HL-60/S4 treated with phorbol 12-myristate 13-acetate at 8.2 ng/mL for 4 days and 3 days (cell line): ENCODE results near the gene ZNF212.
"Not testable (repeated sequence)": the region's sequence is repeated elsewhere in the genome, so short reads cannot be mapped to it uniquely, and the experiment has no call there.

Source experiments
- in situ Hi-C: fragments of 300-500 bp; cut with MboI; formaldehyde crosslinking; loops from 2 replicates; pipeline ENCODE4 v1.15.0; 2022; ENCODE audit warnings: low sequenced_read_pairs

The ZNF212 gene

DNA sequence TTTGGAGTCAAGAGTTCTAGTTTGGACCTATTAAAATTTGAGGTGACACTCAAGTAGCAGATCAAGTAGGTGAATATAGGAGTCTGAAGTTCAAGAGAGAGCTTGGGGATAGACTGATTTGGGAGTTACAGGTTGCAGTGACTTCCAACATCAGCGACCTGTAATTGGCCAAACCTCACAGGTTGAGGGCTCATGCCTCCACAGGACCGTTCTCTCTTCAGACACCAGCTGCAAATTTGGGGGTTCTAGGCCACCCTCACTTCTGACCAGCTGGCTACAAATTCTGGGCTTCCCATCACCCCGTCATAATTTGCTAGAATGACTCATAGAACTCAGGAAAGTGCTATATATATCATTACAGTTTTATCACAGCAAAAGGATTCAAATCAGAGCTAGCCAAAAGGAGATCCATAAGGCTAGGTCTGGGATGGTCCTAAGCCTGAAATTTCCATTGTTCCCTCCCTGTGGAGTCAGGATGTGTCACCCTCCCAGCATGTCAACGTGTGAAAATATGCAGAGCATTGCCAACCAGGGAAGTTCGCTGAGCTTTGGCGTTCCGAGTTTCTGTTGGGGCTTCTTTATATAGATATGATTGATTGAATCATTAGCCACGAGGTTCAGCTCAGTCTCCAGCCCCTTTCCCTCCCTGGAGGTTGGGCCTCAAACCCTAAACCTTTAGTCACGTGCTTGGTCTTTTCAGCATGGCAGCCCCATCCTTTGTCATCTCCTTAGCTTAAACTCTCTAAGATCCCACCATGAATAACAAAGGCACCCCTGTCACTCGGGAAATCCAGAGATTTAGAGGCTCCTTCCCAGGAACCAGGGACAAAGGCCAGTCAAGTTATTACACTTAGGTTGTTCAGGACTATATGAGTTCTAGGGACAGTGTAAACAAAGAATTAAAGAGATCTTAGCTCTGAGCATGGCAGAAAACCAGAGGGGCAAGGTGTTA, 20.7 kb upstream of the ZNF212 start:
- in situ Hi-C loops, result no loop called here

DNA sequence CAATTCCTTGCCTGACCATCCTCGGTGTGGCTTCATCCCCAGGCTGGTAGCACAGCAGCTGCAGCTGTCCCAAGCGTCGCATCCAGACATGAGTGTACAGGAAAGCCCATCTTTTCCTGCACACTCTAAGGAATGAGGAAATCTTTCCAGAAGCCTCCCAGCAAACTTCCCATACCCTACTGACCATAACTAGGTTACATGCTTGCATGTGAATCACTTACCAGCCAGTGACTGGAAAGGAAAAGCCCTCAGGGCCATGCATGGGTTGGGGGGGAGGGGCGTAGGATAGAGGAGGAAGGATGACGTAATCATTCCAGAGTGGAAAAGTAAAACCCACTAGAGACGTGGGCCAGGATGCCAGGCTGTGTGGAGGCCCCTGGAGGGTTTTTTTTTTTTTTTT, 18.9 kb upstream of the ZNF212 start:
- in situ Hi-C loops, result no loop called here

GRCh38 chr7:149223176-149223575, 16.3 kb upstream of the ZNF212 start:
- in situ Hi-C loops, result no loop called here

GRCh38 chr7:149223761-149224160, 15.7 kb upstream of the ZNF212 start:
- in situ Hi-C loops, result no loop called here

DNA sequence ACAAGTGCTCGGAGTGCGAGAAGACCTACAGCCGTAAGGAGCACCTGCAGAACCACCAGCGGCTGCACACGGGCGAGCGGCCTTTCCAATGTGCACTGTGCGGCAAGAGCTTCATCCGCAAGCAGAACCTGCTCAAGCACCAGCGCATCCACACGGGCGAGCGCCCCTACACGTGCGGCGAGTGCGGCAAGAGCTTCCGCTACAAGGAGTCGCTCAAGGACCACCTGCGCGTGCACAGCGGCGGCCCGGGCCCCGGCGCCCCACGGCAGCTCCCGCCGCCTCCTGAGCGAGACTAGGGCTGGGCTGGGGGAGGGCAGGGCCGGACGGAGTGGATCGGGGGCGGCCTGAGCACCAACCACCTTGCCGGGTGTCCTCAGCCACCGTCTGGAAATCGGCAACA, 15.1 kb upstream of the ZNF212 start:
- in situ Hi-C loops, result no loop called here

- in situ Hi-C loops, result no loop called here
Observed at GRCh38 chr7:149225106-149225505, 14.3 kb upstream of the ZNF212 start.

DNA sequence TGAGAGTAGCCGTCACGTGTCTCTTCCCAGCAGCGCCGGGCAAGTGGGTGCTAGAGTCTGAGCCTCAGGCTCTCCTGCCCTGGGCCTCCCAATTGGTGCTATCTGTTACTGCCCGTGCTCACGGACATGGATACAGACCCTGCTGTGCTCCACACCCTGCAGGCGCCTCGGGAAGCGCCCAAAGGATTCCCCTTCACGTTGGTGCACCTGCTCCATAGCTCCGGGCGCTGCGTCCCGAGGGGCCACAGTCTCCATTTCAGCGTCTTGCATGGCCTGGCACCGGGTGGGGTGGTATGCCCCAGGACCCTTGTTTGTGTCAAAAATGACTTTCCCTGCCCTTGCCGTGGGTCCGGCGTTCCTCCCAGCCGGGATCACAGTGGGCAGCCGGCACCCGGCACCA, 13.8 kb upstream of the ZNF212 start:
- in situ Hi-C loops, result no loop called here

- in situ Hi-C loops, result not testable (repeated sequence)
Observed at GRCh38 chr7:149226366-149226765, 13.1 kb upstream of the ZNF212 start.

DNA sequence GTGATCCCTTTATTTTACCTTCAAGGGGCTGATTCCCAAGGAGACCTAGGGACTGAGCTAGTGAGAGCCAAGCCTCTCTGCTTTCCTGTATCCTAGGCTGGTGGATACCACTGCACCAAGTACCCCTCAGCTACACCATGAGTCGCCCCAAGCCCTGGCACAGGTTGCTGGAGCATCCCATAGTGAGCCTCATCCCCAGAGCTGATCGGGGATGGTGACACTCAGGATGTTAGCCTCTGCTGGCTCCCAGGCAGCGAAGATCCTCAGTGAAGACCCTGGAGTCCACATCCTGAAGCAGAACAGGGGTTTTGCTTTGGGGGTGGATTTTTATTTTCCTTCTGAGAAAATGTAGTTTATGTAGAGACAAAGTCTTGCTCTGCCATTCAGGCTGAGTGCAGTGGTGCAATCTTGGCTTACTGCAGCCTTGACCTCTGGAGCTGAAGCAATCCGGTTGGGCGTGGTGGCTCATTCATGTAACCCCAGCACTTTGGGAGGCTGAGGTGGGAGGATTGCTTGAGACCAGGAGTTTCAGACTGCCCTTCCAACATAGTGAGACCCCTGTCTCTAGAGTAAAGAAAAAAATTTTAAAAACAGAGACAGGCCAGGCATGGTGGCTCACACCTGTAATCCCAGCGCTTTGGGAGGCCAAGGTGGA, 12.5 kb upstream of the ZNF212 start:
- in situ Hi-C loops, result no loop called here

- in situ Hi-C loops, result no loop called here
Observed at GRCh38 chr7:149228831-149229471, 10.5 kb upstream of the ZNF212 start.

- in situ Hi-C loops, result no loop called here
Observed at GRCh38 chr7:149229526-149229925, 9.9 kb upstream of the ZNF212 start.

DNA sequence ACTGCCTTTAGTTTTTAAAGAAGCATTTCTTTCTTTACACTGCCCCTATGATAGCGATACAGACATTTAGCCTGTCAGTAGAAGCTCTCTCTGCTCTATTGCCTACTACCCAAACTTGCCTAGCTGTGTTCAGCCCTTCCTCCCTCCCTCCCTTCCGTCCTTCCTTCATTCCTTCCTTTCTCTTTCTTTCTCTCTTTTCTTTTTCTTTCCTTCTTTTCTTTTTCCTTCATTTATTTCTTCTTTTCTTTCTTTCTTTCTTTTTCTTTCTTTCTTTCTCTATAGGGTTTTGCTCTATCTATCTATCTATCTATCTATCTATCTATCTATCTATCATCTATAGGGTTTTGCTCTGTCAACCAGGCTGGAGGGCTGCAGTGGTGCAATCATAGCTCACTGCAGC, 7.1 kb upstream of the ZNF212 start:
- in situ Hi-C loops, result no loop called here

GRCh38 chr7:149233655-149234204, 5.7 kb upstream of the ZNF212 start:
- in situ Hi-C loops, result not testable (repeated sequence)

DNA sequence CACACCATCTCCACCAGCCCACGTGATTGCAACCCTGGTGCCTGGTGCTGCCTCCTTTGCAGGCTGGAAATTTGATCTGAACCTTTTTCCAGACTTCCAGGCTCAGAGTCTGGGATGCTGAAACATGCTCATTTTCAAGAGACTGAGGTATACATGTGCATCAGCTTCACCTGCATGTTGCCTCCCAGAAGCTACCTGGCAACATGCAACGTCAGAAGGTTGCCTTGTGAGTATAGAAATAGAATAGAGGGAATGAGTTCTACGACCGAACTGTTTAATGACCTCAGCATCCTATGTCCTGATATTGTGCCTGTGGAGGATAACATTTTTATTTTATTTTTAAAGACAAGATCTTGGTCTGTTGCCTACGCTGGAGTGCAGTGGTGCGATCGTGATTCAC, 1.9 kb upstream of the ZNF212 start:
- in situ Hi-C loops, result no loop called here

DNA sequence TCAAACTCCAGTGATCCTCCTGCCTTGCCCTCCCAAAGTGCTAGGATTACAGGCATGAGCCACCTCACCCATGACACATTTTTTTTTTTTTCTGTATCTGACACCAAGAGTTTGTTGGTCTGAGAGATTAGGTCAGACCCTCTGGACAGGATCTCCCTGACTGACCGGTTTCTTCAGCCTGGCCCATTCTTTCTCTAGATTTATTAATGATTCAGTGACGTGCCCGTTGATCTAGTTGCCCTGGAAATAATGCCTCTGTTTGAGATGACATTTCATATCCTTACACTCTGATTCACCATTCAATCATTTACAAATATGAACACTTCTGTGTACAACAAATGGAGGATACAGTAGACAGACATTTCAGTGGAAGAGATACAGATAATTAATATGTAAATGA, 1.4 kb upstream of the ZNF212 start:
- in situ Hi-C loops, result no loop called here

- in situ Hi-C loops, result no loop called here
Observed at GRCh38 chr7:149240637-149241036, 1.2 kb downstream of the ZNF212 start.

DNA sequence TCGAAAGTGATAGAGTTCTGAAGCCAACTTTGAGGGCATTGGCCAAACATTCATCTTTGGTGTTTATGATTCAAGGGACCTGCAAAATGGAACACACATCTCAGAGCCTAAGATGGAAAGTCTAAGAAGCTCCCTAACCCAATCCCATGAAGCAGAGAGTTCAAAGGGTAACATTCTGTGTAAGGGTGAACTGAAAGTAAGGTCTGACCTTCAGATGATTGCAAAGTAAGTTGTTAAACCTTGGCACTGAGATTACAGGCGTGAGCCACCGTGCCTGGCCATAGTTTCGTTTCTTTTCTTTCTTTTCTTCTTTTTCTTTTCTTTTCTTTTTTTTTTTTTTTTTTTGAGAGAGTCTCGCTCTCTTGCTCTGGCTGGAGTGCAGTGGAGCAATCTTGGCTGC, 2.2 kb downstream of the ZNF212 start:
- in situ Hi-C loops, result no loop called here

DNA sequence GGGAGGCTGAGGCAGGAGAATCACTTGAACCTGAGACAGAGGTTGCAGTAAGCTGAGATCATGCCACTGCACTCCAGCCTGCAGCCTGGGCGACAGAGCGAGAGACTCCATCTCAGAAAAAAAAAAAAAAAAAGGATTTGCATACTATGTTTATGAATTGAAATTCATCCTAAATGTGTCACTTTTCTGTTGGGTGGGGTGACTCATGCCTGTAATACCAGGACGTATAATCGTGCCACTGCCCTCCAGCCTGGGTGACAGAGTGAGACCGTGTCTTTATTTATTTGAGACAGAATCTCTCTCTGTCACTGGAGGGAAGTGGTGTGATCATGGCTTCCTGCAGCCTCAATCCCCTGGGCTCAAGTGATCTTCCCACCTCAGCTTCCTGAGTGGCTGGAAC, 5.8 kb downstream of the ZNF212 start:
- in situ Hi-C loops, result no loop called here

- in situ Hi-C loops, result no loop called here
Observed at GRCh38 chr7:149245744-149246143, 6.3 kb downstream of the ZNF212 start.

GRCh38 chr7:149248777-149249176, 9.3 kb downstream of the ZNF212 start:
- in situ Hi-C loops, result no loop called here

DNA sequence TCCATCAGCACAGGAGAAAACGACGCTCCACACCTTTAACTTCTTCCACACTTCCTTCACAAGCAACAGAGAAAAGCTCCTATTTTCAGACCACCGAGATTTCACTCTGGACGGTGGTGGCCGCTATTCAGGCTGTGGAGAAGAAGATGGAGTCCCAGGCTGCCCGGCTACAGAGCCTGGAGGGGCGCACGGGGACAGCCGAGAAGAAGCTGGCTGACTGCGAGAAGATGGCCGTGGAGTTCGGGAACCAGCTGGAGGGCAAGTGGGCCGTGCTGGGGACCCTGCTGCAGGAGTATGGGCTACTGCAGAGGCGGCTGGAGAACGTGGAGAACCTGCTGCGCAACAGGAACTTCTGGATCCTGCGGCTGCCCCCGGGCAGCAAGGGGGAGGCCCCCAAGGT, 10.7 kb downstream of the ZNF212 start:
- in situ Hi-C loops, result not testable (repeated sequence)
